HG03432 (cell line): Measurements from ENCODE around the gene GAA.

Source experiments
- ATAC-seq: cut with Tn5 transposase; IDR thresholded peaks from one replicate; pipeline ENCODE4 v1.9.1; 2021; ENCODE audit warnings: mild to moderate bottlenecking, moderate library complexity; ENCODE audit not compliant: unreplicated experiment

Gene GAA

GRCh38 chr17:80115159-80115558 lies 13.8 kb downstream of the GAA start:
- ATAC-seq = no peak

GRCh38 chr17:80116276-80116920 lies 15.0 kb downstream of the GAA start:
- no peak for ATAC-seq

GRCh38 chr17:80116921-80117380 lies 15.6 kb downstream of the GAA start:
- no peak for ATAC-seq

- ATAC-seq = no peak
Observed at GRCh38 chr17:80117491-80118401, 16.4 kb downstream of the GAA start.

GRCh38 chr17:80118601-80119270 lies 17.4 kb downstream of the GAA start:
- ATAC-seq = no peak

- no peak for ATAC-seq
Observed at GRCh38 chr17:80119271-80119791, 17.9 kb downstream of the GAA start.

GRCh38 chr17:80119839-80120238 lies 18.5 kb downstream of the GAA start:
- no peak for ATAC-seq

- ATAC-seq = no peak
Observed at GRCh38 chr17:80122026-80122575, 20.7 kb downstream of the GAA start.

- no peak for ATAC-seq
Observed at GRCh38 chr17:80122926-80123505, 21.6 kb downstream of the GAA start.

GRCh38 chr17:80123791-80124190 lies 22.4 kb downstream of the GAA start:
- ATAC-seq = no peak

- ATAC-seq = no peak
Observed at GRCh38 chr17:80124351-80124981, 23.1 kb downstream of the GAA start.

GRCh38 chr17:80125656-80126448 lies 24.5 kb downstream of the GAA start:
- ATAC-seq = no peak

GRCh38 chr17:80126449-80126715 lies 25.0 kb downstream of the GAA start:
- ATAC-seq = no peak

- ATAC-seq = no peak
Observed at GRCh38 chr17:80129006-80129565, 27.7 kb downstream of the GAA start.

GRCh38 chr17:80130992-80131391 lies 29.6 kb downstream of the GAA start:
- no peak for ATAC-seq

GRCh38 chr17:80132906-80133625 lies 31.7 kb downstream of the GAA start:
- ATAC-seq = no peak

- no peak for ATAC-seq
Observed at GRCh38 chr17:80133626-80133970, 32.2 kb downstream of the GAA start.

GRCh38 chr17:80137131-80137530 lies 35.8 kb downstream of the GAA start:
- ATAC-seq = no peak
